Fibroblast of lung (primary cell): ENCODE data around the gene ENPP7.

Experiments
- CTCF ChIP-seq, 2 donors: IDR thresholded peaks in 1 of 2; conservative IDR thresholded peaks in 1 of 2; 1 replicate in 1 of 2; 2 replicates in 1 of 2; pipeline ENCODE4 v1.5.1; 2011 to 2012; ENCODE audit warnings: low read length in 2 of 2, control low read depth in 1 of 2, inconsistent platforms in 1 of 2, low read depth in 1 of 2, mild to moderate bottlenecking in 1 of 2
- EZH2 ChIP-seq: IDR thresholded peaks from 2 replicates; pipeline ENCODE4 v1.5.1; 2012; ENCODE audit warnings: low read length, control low read depth, mild to moderate bottlenecking; ENCODE audit errors: missing control alignments

GRCh38 chr17:79702550-79703236, 28.1 kb upstream of the ENPP7 start:
- TF ChIP-seq CTCF (conservative IDR thresholded peaks at IDR 0.05 in 1 of 2, IDR thresholded peaks at IDR 0.05 in 1 of 2; ENCODE audit: low read depth in 1 of 2, low read length in 2 of 2) (no peak), EZH2 (no peak)
